HG02642 (cell line): ENCODE data around the gene KCTD16.

Source experiments
- ATAC-seq: cut with Tn5 transposase; IDR thresholded peaks from one replicate; pipeline ENCODE4 v1.9.1; 2021; ENCODE audit warnings: mild to moderate bottlenecking; ENCODE audit not compliant: unreplicated experiment, poor library complexity

Gene KCTD16

DNA sequence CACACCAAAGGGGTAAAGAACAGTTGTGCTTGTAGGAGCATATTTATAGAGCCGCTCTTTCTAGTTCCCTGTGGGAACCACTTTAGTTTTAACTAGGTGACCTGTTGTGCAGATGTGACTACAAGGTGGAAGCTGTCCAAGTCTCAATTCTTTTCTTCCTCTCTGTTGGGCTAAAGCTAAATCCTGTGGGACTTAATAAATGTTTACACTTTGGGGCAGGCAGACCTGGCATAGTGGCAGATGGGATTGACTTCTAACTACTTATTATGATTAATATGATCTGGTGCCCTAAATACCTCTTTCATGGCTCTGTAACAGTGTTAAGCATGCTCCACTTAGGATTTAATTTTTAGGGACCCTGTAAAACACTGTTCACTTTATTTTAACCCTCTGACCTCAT is 265.3 kb downstream of the KCTD16 start:
- ATAC-seq: no peak

GRCh38 chr5:144438237-144438636 is 267.6 kb downstream of the KCTD16 start:
- ATAC-seq: no peak

- no peak for ATAC-seq
These were observed 277.8 kb downstream of the KCTD16 start for GRCh38 chr5:144448457-144448856.

GRCh38 chr5:144451187-144451973 is 280.7 kb downstream of the KCTD16 start:
- ATAC-seq: no peak

GRCh38 chr5:144453753-144454152 is 283.1 kb downstream of the KCTD16 start:
- no peak for ATAC-seq

- ATAC-seq: no peak
These were observed 286.5 kb downstream of the KCTD16 start for GRCh38 chr5:144457160-144457559.

DNA sequence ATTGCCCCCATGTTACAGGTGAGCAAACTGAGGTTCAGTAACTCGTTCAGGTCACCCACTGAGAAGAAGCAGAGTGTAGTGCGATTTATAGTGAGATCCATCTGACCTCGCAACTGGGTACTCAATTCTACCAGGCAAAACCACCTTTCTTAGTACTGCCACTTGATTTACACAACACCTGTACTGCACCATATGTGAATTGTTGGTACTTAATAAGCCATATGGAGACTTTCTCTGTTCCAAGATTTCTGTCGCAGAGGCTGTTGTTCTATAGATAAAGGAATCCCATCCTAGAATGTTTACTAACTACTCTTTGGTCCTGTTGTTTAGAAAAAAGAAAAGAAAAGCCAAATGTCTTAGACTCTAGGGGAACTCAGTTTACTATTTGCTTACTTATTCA is 287.5 kb downstream of the KCTD16 start:
- no peak for ATAC-seq

DNA sequence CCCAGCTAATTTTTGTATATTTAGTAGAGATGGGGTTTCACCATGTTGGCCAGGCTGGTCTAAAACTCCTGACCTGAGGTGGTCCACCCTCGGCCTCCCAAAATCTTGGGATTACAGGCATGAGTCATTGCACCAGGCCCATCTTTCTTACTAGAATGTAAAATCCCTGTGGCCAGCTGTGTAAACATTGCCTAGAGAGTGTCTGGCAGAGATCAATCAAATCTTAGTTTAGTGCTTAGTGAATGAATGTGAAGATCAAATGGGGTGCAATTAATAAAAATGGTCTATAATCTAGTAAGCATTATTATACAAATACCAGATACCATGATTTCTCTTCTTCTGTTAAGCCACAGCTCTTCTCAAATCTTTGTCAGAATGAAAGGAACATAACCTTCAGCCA is 289.9 kb downstream of the KCTD16 start:
- ATAC-seq: no peak

GRCh38 chr5:144462577-144462976 is 291.9 kb downstream of the KCTD16 start:
- no peak for ATAC-seq

GRCh38 chr5:144463481-144464223 is 293.0 kb downstream of the KCTD16 start:
- no peak for ATAC-seq

- no peak for ATAC-seq
These were observed 293.6 kb downstream of the KCTD16 start for GRCh38 chr5:144464306-144464705.

DNA sequence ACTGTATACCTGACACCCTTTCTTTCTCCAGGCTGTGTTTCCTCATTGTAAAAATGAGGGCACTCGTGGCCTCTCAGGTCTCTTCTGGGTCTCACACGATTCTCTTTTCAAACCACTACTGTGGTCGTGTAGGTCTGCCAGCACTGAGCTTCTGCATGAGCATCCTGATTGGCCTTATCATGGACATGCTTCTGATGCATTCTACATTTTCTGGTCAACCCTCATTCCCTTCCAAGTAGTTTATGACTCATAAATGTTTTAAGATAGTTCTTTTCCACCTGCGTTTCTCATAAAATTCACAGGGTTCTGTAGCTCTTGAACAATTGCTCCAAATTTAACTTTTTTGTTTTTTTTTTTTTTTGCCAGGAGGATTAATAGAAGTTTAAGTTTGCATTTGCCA is 294.8 kb downstream of the KCTD16 start:
- no peak for ATAC-seq

GRCh38 chr5:144467792-144468191 is 297.1 kb downstream of the KCTD16 start:
- no peak for ATAC-seq

- ATAC-seq: no peak
These were observed 297.9 kb downstream of the KCTD16 start for GRCh38 chr5:144468571-144468970.

DNA sequence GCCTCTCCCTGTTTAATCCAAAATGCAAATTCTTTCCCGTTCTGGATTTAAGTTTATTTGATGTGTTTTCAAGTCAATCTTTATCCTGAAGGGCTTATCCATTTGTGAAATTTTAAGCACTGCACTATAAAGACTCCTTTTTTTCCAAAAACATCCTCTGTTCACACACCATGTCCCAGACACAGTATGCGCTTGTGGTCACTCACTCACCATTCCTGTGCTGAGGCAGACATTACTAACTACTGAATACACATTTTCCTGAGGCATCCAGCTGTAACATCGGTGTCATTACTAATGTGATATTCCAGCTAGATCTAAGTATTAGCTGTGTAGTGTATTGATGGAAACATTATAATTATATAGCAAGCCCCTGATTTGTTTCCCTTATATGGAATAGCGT is 298.4 kb downstream of the KCTD16 start:
- ATAC-seq: no peak

DNA sequence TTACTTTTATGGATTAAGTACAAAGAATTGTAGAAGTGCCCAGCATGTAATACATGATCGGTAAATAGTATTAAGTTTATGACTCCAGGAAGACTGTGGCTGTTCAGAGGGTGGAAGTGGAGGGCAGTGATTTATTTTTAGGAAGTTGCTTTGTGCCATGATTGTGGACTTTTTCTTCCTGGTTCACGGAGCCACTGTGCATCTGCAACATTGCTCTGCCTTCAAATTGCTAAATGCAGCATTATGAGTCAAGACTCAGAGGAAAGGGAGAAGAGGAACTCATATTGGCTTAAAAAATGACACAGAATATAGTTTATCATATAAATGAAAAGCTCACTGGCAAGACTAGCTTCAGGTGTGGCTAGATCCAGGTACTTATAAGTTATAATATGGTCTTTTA is 301.5 kb downstream of the KCTD16 start:
- ATAC-seq: no peak

- no peak for ATAC-seq
These were observed 303.0 kb downstream of the KCTD16 start for GRCh38 chr5:144473650-144474049.

- no peak for ATAC-seq
These were observed 307.9 kb downstream of the KCTD16 start for GRCh38 chr5:144478565-144478964.

DNA sequence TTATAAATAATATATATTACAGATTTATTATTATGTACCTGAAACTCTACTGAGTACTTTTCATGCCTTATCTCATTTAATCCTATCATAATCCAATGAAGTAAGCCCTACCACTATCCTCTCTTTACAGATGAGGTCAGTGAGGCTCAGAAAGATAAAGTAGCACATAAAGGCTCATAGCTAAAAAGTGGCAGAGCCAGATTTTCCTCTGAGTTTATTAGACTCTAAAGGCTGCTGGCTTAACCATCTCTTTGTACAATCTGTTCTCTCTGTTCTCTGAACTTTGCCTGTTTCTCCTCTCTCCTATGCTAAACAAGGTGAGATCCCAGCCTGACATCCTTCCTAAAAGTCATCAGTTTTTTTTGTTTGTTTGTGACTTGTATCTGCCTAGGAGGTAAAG is 311.2 kb downstream of the KCTD16 start:
- no peak for ATAC-seq

- no peak for ATAC-seq
These were observed 313.6 kb downstream of the KCTD16 start for GRCh38 chr5:144484124-144484897.

DNA sequence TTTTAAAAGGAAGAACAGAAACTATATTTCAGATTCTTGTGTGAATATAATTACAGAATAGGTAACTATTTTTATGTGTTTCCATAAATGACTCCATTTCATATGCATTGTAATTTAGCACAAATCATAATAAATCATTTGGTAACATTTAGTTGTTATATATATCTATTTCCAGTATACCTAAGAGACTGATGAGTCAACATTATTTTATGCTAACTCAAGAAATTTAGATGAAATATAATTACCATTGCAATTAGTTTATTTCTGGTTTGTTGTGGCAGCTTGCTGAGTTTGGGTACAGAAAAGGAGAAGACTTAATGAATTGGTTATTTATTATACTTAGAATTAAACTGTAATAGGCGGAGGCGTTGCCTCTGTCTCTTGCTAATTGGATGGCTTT is 314.9 kb downstream of the KCTD16 start:
- no peak for ATAC-seq
